AG10803 (cell line): ENCODE results near the gene CNGA3.

ENCODE experiments used
- DNase-seq: peaks from one replicate; pipeline ENCODE4 v3.0.0; 2010; ENCODE audit warnings: low read depth
- H3K4me3 ChIP-seq: 2 replicates; pipeline ENCODE4 v1.5.1; 2011; ENCODE audit warnings: mild to moderate bottlenecking, low read length, control low read depth
- TF ChIP-seq, protein P1 (sequence below): conservative IDR thresholded peaks from 2 replicates; pipeline ENCODE4 v1.5.1; 2011; ENCODE audit warnings: mild to moderate bottlenecking, low read length, control low read depth, inconsistent platforms

The CNGA3 gene

DNA sequence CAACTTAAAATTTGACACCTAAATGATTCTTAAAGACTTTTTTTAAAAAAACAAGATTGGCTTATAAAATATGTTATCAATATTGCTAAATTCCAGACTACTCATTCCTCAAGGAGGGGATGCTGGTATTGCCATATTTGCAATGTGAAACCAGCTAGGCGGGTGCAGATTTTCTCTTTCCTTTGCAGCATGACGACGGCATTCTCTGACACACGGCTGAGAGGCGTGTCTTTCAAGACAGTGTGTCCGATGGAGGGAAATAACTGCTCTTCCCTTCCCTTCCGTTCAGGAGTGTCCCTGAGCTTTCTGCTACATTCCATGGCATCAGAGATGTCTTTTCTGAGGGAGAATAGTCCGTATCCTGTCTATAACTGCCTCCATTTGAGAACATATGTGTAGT, 38.2 kb upstream of the CNGA3 start:
- TF ChIP-seq, protein P1, sequence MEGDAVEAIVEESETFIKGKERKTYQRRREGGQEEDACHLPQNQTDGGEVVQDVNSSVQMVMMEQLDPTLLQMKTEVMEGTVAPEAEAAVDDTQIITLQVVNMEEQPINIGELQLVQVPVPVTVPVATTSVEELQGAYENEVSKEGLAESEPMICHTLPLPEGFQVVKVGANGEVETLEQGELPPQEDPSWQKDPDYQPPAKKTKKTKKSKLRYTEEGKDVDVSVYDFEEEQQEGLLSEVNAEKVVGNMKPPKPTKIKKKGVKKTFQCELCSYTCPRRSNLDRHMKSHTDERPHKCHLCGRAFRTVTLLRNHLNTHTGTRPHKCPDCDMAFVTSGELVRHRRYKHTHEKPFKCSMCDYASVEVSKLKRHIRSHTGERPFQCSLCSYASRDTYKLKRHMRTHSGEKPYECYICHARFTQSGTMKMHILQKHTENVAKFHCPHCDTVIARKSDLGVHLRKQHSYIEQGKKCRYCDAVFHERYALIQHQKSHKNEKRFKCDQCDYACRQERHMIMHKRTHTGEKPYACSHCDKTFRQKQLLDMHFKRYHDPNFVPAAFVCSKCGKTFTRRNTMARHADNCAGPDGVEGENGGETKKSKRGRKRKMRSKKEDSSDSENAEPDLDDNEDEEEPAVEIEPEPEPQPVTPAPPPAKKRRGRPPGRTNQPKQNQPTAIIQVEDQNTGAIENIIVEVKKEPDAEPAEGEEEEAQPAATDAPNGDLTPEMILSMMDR: no peak
- DNase-seq: peak; percentile 23
- H3K4me3 ChIP-seq: no peak overlapping the region

DNA sequence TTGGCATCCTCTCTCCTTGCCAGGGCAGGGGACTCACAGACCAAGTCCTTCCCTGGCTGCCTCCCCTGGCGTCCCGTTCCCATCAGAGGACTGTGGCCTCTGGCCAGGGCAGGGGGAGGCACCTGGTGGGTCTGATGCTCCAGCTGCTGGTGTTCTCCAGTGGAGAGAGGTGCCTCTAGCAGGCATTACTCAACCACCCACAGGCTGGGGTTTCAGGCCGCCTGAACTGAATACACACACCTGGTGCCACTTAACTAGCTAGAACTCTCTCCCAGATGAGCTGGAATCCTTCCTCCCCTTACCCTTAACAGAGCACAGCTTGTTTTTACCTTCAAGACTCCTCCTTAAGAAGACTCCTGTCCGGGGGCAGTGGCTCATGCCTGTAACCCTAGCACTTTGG, 37.7 kb upstream of the CNGA3 start:
- TF ChIP-seq, protein P1: no peak
- no peak for DNase-seq
- H3K4me3 ChIP-seq: no peak overlapping the region

DNA sequence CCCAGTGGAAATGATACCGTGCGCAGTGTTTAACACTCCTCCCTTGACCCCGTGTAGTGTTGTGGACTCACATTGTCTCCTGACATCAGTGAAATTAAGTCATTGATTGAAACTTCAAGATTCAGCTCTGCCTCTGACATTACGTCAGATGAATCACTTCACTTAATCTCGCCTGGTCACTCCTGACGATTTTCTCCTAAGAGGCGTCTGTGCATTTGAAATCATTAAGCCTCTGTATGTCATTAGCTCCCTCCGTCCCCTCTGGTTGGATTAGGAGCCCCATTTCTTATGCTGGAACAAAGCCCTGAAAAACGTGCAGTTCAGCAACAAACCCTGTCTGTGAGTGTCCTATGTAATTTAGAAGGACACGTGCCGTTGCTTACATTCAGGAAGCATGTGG, 36.7 kb upstream of the CNGA3 start:
- H3K4me3 ChIP-seq: no peak overlapping the region
- no peak for DNase-seq
- TF ChIP-seq, protein P1: no peak

DNA sequence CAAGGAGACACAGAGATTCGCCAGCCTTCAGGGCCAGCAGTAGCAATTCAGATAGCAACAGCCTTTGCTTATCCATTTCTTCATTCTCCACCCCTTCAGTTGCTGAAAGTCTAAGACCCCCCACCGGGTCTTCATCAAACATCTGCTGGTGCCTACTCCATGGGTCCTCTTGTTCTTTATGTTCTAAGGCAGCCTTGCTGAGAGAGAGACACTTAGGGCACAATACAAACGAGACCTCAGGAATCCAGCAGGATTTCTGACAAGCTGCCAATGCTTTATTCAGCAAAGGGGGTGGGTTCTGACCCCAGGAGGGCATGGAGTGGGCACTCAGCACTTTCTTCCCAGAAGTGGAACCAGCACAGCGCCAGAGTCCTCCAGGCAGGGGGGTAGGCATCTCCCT, 36.2 kb upstream of the CNGA3 start:
- TF ChIP-seq, protein P1: no peak
- no peak for DNase-seq

DNA sequence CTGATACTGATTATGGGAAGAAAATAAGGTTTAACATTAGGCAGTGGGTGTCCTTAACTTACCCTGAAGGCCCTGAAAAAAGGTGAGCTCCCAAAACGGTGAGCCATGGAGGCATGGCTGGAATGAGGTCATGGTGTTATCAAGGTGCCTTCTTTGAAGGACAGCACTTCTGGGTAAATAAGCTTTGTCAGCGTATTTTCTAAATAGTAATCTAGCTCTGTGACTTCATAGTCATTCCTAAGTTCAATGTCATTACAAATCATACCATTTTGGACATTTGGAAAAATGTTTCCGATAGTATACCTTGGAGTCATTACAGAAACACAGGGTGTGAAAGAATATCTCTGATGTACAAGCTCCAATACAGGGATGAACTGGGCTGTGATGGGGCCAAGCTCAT, 35.2 kb upstream of the CNGA3 start:
- no peak overlapping the region for H3K4me3 ChIP-seq
- TF ChIP-seq, protein P1: no peak
- DNase-seq: no peak

More for the DNA sequence above, 36.2 kb upstream of the CNGA3 start:
- H3K4me3 ChIP-seq: no peak overlapping the region

DNA sequence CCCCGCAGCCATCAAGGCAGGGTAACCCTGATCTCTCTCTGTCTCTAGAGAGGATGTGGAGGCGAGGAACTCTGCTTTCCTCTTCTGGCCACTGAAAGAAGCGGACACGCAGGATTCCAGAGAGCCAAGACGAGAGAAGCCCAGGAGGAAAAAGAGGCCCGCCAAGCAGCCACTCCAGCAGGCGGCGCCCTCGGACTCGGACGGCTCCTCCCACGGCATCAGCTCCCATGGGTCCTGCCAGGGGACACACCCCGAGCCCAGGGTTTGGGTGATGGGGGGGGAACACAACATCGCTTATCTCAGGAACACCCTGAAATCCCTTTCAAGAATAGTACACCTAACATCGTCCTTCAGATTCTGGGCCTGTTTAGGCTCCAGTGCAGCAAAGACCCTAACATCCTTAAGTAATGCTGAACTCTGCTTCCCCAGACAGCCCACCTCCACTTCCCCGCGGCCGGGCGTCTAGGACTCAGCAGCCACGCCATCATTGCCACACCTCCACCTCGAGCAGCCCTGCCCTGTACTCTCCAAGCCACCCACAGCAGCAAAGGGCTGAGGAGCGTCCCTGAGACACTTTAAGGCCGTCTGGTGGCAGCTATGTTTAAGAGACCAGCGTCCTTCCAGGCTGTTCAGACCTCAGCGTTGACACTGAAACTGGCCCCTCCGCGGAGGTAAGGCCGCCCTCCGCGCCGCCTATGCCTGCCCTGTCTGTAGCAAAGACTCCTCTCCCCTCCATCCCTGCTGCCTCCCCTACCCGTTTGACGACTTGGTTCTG, 34.3 kb upstream of the CNGA3 start:
- DNase-seq: no peak
- H3K4me3 ChIP-seq: no peak overlapping the region
- TF ChIP-seq, protein P1: no peak

DNA sequence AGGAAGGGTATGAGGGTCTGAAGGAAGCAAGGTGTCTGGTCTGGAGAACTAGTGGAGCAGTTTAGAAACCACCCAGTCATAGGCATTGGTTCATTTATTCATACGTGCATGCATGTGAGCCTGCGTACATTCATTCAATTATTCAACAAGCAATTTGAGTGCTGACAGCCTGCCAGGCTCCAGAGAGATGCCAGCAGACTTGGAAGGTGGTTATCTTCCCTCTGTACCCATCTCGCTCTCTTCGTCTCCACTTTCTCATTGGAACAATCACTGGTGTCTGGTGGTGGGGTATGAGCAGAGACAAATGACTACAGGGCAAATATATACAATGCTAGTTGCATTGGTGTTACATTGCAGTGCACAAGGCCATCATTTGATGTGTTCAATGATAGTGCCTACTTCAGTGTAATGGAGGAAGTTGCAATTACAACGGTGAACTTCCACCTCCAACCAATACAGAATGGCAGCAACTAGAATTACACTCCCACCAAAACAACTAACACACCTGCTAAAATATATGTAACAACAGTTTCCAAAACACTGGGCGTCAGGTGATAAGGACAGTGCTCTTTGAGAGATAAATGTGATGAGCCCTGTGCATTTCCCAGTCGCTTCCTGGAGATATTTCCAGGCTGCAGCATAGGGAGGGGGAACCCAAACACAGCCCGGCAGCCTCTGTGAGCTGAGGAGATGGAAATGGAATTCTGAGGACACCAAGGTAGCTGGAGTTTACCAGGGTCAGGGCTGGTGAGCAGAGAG, 32.6 kb upstream of the CNGA3 start:
- H3K4me3 ChIP-seq: no peak overlapping the region
- DNase-seq: no peak
- TF ChIP-seq, protein P1: no peak
